ENCODE measurements around the gene LRRC9.

Gene LRRC9

GRCh38 chr14:59998564-59998963, 78.6 kb downstream of the LRRC9 start:
- no peak overlapping the region for H2AFZ ChIP-seq (ENCODE audit: low read length)
- no peaks in the 10 kb centered on the region for H3K9me3 ChIP-seq (replicated peaks; ENCODE audit: insufficient read depth, low read length)
- H3K79me2 ChIP-seq (ENCODE audit: low read length): no peaks in the 10 kb centered on the region
- no peak overlapping the region for H3K4me3 ChIP-seq (ENCODE audit: low read length)
- no peak overlapping the region for H3K27ac ChIP-seq (ENCODE audit: low read length)
- no peaks in the 10 kb centered on the region for H3K27me3 ChIP-seq (replicated peaks; ENCODE audit: insufficient read depth, low read length)
- no peak overlapping the region for H3K9ac ChIP-seq (ENCODE audit: low read length)
- no peaks in the 10 kb centered on the region for H3K9me2 ChIP-seq (replicated peaks; ENCODE audit: insufficient read depth, low read length)
- no peaks in the 10 kb centered on the region for H4K20me1 ChIP-seq (ENCODE audit: insufficient read depth, low read length)
- H3F3A ChIP-seq (ENCODE audit: insufficient read depth, low read length): no peaks in the 10 kb centered on the region
- H3K4me2 ChIP-seq (ENCODE audit: low read depth, low read length): no peak overlapping the region
- no peaks in the 10 kb centered on the region for H3K4me1 ChIP-seq (ENCODE audit: low read length)
- TF ChIP-seq CTCF (IDR thresholded peaks at IDR 0.05; ENCODE audit: low read length) (no peak), EZH2phosphoT487 (IDR thresholded peaks at IDR 0.05; ENCODE audit: low read length) (no peak), EZH2 (optimal IDR thresholded peaks at IDR 0.05; ENCODE audit: low read depth, low read length) (no peak)
- no peaks in the 10 kb centered on the region for H3K36me3 ChIP-seq (replicated peaks; ENCODE audit: insufficient read depth, low read length)
- no peak for DNase-seq

- Histone ChIP-seq H3K27me3 (replicated peaks; ENCODE audit: insufficient read depth, low read length) (no peaks in the 10 kb centered on the region), H2AFZ (ENCODE audit: low read length) (no peak overlapping the region), H3K9me3 (replicated peaks; ENCODE audit: insufficient read depth, low read length) (no peaks in the 10 kb centered on the region), H3K4me2 (ENCODE audit: low read depth, low read length) (no peak overlapping the region), H3K4me1 (ENCODE audit: low read length) (no peaks in the 10 kb centered on the region), H3K9me2 (replicated peaks; ENCODE audit: insufficient read depth, low read length) (no peaks in the 10 kb centered on the region), H3F3A (ENCODE audit: insufficient read depth, low read length) (no peaks in the 10 kb centered on the region), H3K27ac (ENCODE audit: low read length) (no peak overlapping the region), H3K36me3 (replicated peaks; ENCODE audit: insufficient read depth, low read length) (no peaks in the 10 kb centered on the region), H4K20me1 (ENCODE audit: insufficient read depth, low read length) (no peaks in the 10 kb centered on the region), H3K9ac (ENCODE audit: low read length) (no peak overlapping the region), H3K79me2 (ENCODE audit: low read length) (no peaks in the 10 kb centered on the region), H3K4me3 (ENCODE audit: low read length) (no peak overlapping the region)
- DNase-seq: no peak
- TF ChIP-seq EZH2 (optimal IDR thresholded peaks at IDR 0.05; ENCODE audit: low read depth, low read length) (no peak), CTCF (IDR thresholded peaks at IDR 0.05; ENCODE audit: low read length) (no peak), EZH2phosphoT487 (IDR thresholded peaks at IDR 0.05; ENCODE audit: low read length) (no peak)
Observed at GRCh38 chr14:60002819-60003492, 83.0 kb downstream of the LRRC9 start.

GRCh38 chr14:60003991-60004390, 84.0 kb downstream of the LRRC9 start:
- H3K9ac ChIP-seq (ENCODE audit: low read length): no peak overlapping the region
- no peak overlapping the region for H3K4me2 ChIP-seq (ENCODE audit: low read depth, low read length)
- H3F3A ChIP-seq (ENCODE audit: insufficient read depth, low read length): no peaks in the 10 kb centered on the region
- H3K36me3 ChIP-seq (replicated peaks; ENCODE audit: insufficient read depth, low read length): no peaks in the 10 kb centered on the region
- no peaks in the 10 kb centered on the region for H3K79me2 ChIP-seq (ENCODE audit: low read length)
- no peaks in the 10 kb centered on the region for H3K27me3 ChIP-seq (replicated peaks; ENCODE audit: insufficient read depth, low read length)
- no peak for DNase-seq
- H3K4me3 ChIP-seq (ENCODE audit: low read length): no peak overlapping the region
- TF ChIP-seq EZH2 (optimal IDR thresholded peaks at IDR 0.05; ENCODE audit: low read depth, low read length) (no peak), EZH2phosphoT487 (IDR thresholded peaks at IDR 0.05; ENCODE audit: low read length) (no peak), CTCF (IDR thresholded peaks at IDR 0.05; ENCODE audit: low read length) (no peak)
- H3K9me3 ChIP-seq (replicated peaks; ENCODE audit: insufficient read depth, low read length): no peaks in the 10 kb centered on the region
- H4K20me1 ChIP-seq (ENCODE audit: insufficient read depth, low read length): no peaks in the 10 kb centered on the region
- H3K9me2 ChIP-seq (replicated peaks; ENCODE audit: insufficient read depth, low read length): no peaks in the 10 kb centered on the region
- no peaks in the 10 kb centered on the region for H3K4me1 ChIP-seq (ENCODE audit: low read length)
- no peak overlapping the region for H2AFZ ChIP-seq (ENCODE audit: low read length)
- no peak overlapping the region for H3K27ac ChIP-seq (ENCODE audit: low read length)

Data from MM.1S (cell line).